ENCODE measurements around the gene MACROD2.

GRCh38 chr20:16081421-16081820 is 2086.1 kb downstream of the MACROD2 start:
- TF ChIP-seq CTCF (conservative IDR thresholded peaks at IDR 0.05; ENCODE audit: low read depth in 2 of 2) = no peak
- TF ChIP-seq EZH2 (IDR thresholded peaks at IDR 0.05; ENCODE audit: low read depth, unreplicated experiment) = no peak
- TF ChIP-seq POLR2AphosphoS5 (IDR thresholded peaks at IDR 0.05; ENCODE audit: low read depth) = no peak
- no peak for TF ChIP-seq CREB1 (CRISPR knock-in tag; IDR thresholded peaks at IDR 0.05; ENCODE audit: low read depth)
- no peak for TF ChIP-seq EZH2phosphoT487 (IDR thresholded peaks at IDR 0.05; ENCODE audit: unreplicated experiment)
- TF ChIP-seq REST (IDR thresholded peaks at IDR 0.05; ENCODE audit: unreplicated experiment) = no peak
- TF ChIP-seq ZNF462 (CRISPR knock-in tag; IDR thresholded peaks at IDR 0.05) = no peak

Data from GM23338 (cell line).